Adrenal gland (tissue), 12 donors: ENCODE results near the gene CT47B1. TPM values are rescaled to one million over a fixed set of nuclear protein-coding genes. Genes with fewer than 3 reads are reported as not detected.
"Not testable (repeated sequence)": the region's sequence is repeated elsewhere in the genome, so short reads cannot be mapped to it uniquely, and the experiment has no call there.

Experiments used
- DNase-seq, 7 donors: peaks; one replicate each; pipeline ENCODE4 v3.0.0-alpha.2; 2019 to 2020
- H3K27ac ChIP-seq, 5 donors: fragments of 200-600 bp; sonication (generic) in 4 of 5; 1 replicate in 3 of 5; 2 replicates in 2 of 5; pipeline versions ENCODE4 v1.5.1 to v1.8.0; 2016 to 2020; ENCODE audit warnings: mild to moderate bottlenecking in 1 of 5
- H3K27me3 ChIP-seq: fragments of 200-600 bp; 2 replicates; pipeline ENCODE4 v1.8.0; 2021
- H3K36me3 ChIP-seq, 2 donors: fragments of 200-600 bp; replicated peaks in 1 of 2; 1 replicate in 1 of 2; 2 replicates in 1 of 2; pipeline versions ENCODE4 v1.5.1 to v1.8.0; 2018 to 2022
- H3K4me1 ChIP-seq, 2 donors: fragments of 200-600 bp; replicated peaks in 1 of 2; 1 replicate in 1 of 2; 2 replicates in 1 of 2; pipeline versions ENCODE4 v1.5.1 to v1.8.0; 2018 to 2021
- H3K4me3 ChIP-seq, 4 donors: fragments of 200-600 bp; sonication (generic) in 3 of 4; one replicate each; pipeline ENCODE4 v1.5.1; 2016 to 2018
- H3K9me3 ChIP-seq, 3 donors: fragments of 200-600 bp; sonication (generic) in 1 of 3; replicated peaks in 1 of 3; 1 replicate in 2 of 3; 2 replicates in 1 of 3; pipeline versions ENCODE4 v1.5.1 to v1.8.0; 2016 to 2021
- POLR2A ChIP-seq, 2 donors: fragments of 450-650 bp; IDR thresholded peaks; one replicate each; pipeline ENCODE4 v1.6.1; 2017; ENCODE audit warnings: antibody characterized with exemption in 2 of 2, mild to moderate bottlenecking in 2 of 2, moderate library complexity in 1 of 2
- WGBS, 4 donors: extraction: QIAGEN DNeasy Blood & Tissue Kit in 2 of 4; methylation state at CpG; one replicate each; pipeline versions ENCODE4 v1.1.5 to v1.1.7; 2013 to 2017; 5-methylcytosine and 5-hydroxymethylcytosine counted together
- intact Hi-C, 2 donors: fragments of 100-400 bp; cut with DNase I; formaldehyde crosslinking; loops; one replicate each; pipeline versions ENCODE4 v1.14.1 to v1.15.0; 2022 to 2023
- polyA plus RNA-seq, 3 donors: library from polyadenylated mRNA; stranded (reverse); fragments of 200-250 nt in 2 of 3; fragments of 350-450 nt in 1 of 3; fragmentation: Illumina TruSeq in 1 of 3; extraction: RNeasy Lipid Tissue Mini Kit (QIAGEN cat#74804) in 1 of 3; gene quantifications; one replicate each; pipeline ENCODE4 v1.2.3, GENCODE V29; 2013 to 2014
- small RNA-seq, 2 donors: library from RNA; depleted of rRNA; stranded (forward); fragments of <200 nt; gene quantifications; one replicate each; pipeline ENCODE3, GENCODE V24; 2016
- total RNA-seq, 9 donors: library from RNA; depleted of rRNA in 4 of 9; stranded (reverse); fragments of >200 nt in 4 of 9; fragments of 120-200 nt in 1 of 9; fragmentation: NEBNext Ultra II Directional in 1 of 9; extraction: Animal tissue kit (Norgen Biotek cat#: 25700) in 1 of 9; gene quantifications; one replicate each; pipeline versions ENCODE4 v1.1.0 to v1.2.4, GENCODE V29; 2013 to 2023
- TF ChIP-seq, protein P1 (sequence below), 6 experiments: fragments of 450-650 bp in 4 of 6; fragments of 200-600 bp in 2 of 6; sonication (generic) in 1 of 6; IDR thresholded peaks; 1 replicate in 5 of 6; 2 replicates in 1 of 6; pipeline versions ENCODE4 v1.5.1 to v1.8.0; 2016 to 2021; ENCODE audit warnings: antibody characterized with exemption in 6 of 6, mild to moderate bottlenecking in 2 of 6, moderate library complexity in 1 of 6
- donor health status: healthy with polysubstance abuse.
- donor health status: Bipolar disorder and iron deficiency.
- donor health status: DM: yes; HTN: yes; CAD: no.
- donor health status: DM: no; HTN: no; CAD: no.
- donor health status: DM: no; HTN: no; CAD: no.
- donor health status: DM: yes; HTN: yes; CAD: no.

The CT47B1 gene
- total and polyA plus RNA-seq, 12 donors = not detected

- no peak for DNase-seq
- H3K4me1 ChIP-seq = no peaks in the 10 kb centered on the region
- intact Hi-C loops = no loop called here
Measured at GRCh38 chrX:120839491-120839890, 36.2 kb downstream of the CT47B1 start.

GRCh38 chrX:120827213-120827612 is 48.5 kb downstream of the CT47B1 start:
- intact Hi-C loops = not testable (repeated sequence)

More at GRCh38 chrX:120839491-120839890, 36.2 kb downstream of the CT47B1 start:
- no peak overlapping the region for H3K27ac ChIP-seq
- no peaks in the 10 kb centered on the region for H3K27me3 ChIP-seq
- TF ChIP-seq, protein P1, sequence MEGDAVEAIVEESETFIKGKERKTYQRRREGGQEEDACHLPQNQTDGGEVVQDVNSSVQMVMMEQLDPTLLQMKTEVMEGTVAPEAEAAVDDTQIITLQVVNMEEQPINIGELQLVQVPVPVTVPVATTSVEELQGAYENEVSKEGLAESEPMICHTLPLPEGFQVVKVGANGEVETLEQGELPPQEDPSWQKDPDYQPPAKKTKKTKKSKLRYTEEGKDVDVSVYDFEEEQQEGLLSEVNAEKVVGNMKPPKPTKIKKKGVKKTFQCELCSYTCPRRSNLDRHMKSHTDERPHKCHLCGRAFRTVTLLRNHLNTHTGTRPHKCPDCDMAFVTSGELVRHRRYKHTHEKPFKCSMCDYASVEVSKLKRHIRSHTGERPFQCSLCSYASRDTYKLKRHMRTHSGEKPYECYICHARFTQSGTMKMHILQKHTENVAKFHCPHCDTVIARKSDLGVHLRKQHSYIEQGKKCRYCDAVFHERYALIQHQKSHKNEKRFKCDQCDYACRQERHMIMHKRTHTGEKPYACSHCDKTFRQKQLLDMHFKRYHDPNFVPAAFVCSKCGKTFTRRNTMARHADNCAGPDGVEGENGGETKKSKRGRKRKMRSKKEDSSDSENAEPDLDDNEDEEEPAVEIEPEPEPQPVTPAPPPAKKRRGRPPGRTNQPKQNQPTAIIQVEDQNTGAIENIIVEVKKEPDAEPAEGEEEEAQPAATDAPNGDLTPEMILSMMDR (IDR thresholded peaks at IDR 0.05) = no peak
- TF ChIP-seq POLR2A (IDR thresholded peaks at IDR 0.05) = no peak
- H3K36me3 ChIP-seq = no peaks in the 10 kb centered on the region
- H3K9me3 ChIP-seq = no peaks in the 10 kb centered on the region
- H3K4me3 ChIP-seq = no peak overlapping the region

GRCh38 chrX:120825146-120825545 is 50.5 kb downstream of the CT47B1 start:
- intact Hi-C loops = no loop called here
- H3K4me1 ChIP-seq = no peaks in the 10 kb centered on the region
- TF ChIP-seq, protein P1 (IDR thresholded peaks at IDR 0.05) = no peak
- DNase-seq = no peak
- WGBS, 4 donors = 45 to 55% (median 48%) methylated on average over 2 of the region's 2 CpGs
- H3K27ac ChIP-seq = no peak overlapping the region
- H3K36me3 ChIP-seq = no peaks in the 10 kb centered on the region
- no peaks in the 10 kb centered on the region for H3K27me3 ChIP-seq
- H3K9me3 ChIP-seq = no peaks in the 10 kb centered on the region
- no peak overlapping the region for H3K4me3 ChIP-seq

More at GRCh38 chrX:120827213-120827612, 48.5 kb downstream of the CT47B1 start:
- H3K27me3 ChIP-seq, H3K9me3 ChIP-seq, DNase-seq, H3K4me1 ChIP-seq, H3K36me3 ChIP-seq, H3K4me3 ChIP-seq, H3K27ac ChIP-seq: not testable (repeated sequence)
- WGBS, 4 donors = 60 to 92% (median 64%) methylated on average over 1 of the region's 1 CpG

GRCh38 chrX:120824021-120824420 is 51.6 kb downstream of the CT47B1 start:
- no peak for TF ChIP-seq POLR2A (IDR thresholded peaks at IDR 0.05)
- H3K4me3 ChIP-seq = no peak overlapping the region
- no peaks in the 10 kb centered on the region for H3K27me3 ChIP-seq
- no peaks in the 10 kb centered on the region for H3K9me3 ChIP-seq
- no peaks in the 10 kb centered on the region for H3K4me1 ChIP-seq
- intact Hi-C loops = no loop called here
- 50 to 88% (median 67%) methylated on average over 1 of the region's 1 CpG for WGBS, 4 donors
- no peaks in the 10 kb centered on the region for H3K36me3 ChIP-seq
- no peak overlapping the region for H3K27ac ChIP-seq
- DNase-seq = no peak

- H3K27ac ChIP-seq = no peak overlapping the region
- intact Hi-C loops = no loop called here
- TF ChIP-seq, protein P1 (IDR thresholded peaks at IDR 0.05) = no peak
- no peak for TF ChIP-seq POLR2A (IDR thresholded peaks at IDR 0.05)
- H3K27me3 ChIP-seq = no peaks in the 10 kb centered on the region
- no peaks in the 10 kb centered on the region for H3K4me1 ChIP-seq
- H3K36me3 ChIP-seq = no peaks in the 10 kb centered on the region
- H3K9me3 ChIP-seq = no peaks in the 10 kb centered on the region
- H3K4me3 ChIP-seq = no peak overlapping the region
- no peak for DNase-seq
Measured at GRCh38 chrX:120823556-120823955, 52.1 kb downstream of the CT47B1 start.

Small RNAs within 50 kb of the gene (small RNA-seq; reads per million reads assigned to genes)
- 0 reads per million in 2 donors for gene AC008162.1

Other genes starting within 250 kb of the CT47B1 start
- 10 to 100 TPM; 26.2 to 57.7 (median 37.0) TPM for gene C1GALT1C1, start 245.8 kb downstream of the CT47B1 start, total RNA-seq
- 10 to 100 TPM in 2 of 3 donors, 1 to 10 TPM in 1; 7.8 to 55.6 (median 16.6) TPM for gene C1GALT1C1, start 245.8 kb downstream of the CT47B1 start, polyA plus RNA-seq
- not detected for gene CT47A11, start 61.3 kb upstream of the CT47B1 start, total RNA-seq
- gene CT47A11, start 61.3 kb upstream of the CT47B1 start, polyA plus RNA-seq = not detected
- gene CT47A10, start 66.2 kb upstream of the CT47B1 start, total RNA-seq = not detected
- not detected for gene CT47A10, start 66.2 kb upstream of the CT47B1 start, polyA plus RNA-seq
- gene CT47A9, start 71.0 kb upstream of the CT47B1 start, total RNA-seq = not detected
- gene CT47A9, start 71.0 kb upstream of the CT47B1 start, polyA plus RNA-seq = not detected
- gene CT47A8, start 75.9 kb upstream of the CT47B1 start, total RNA-seq = not detected
- gene CT47A8, start 75.9 kb upstream of the CT47B1 start, polyA plus RNA-seq = not detected
- not detected for gene CT47A7, start 80.7 kb upstream of the CT47B1 start, total RNA-seq
- not detected for gene CT47A7, start 80.7 kb upstream of the CT47B1 start, polyA plus RNA-seq
- gene CT47A6, start 85.6 kb upstream of the CT47B1 start, total RNA-seq = not detected
- gene CT47A6, start 85.6 kb upstream of the CT47B1 start, polyA plus RNA-seq = not detected
- gene CT47A5, start 90.5 kb upstream of the CT47B1 start, total RNA-seq = not detected
- not detected for gene CT47A5, start 90.5 kb upstream of the CT47B1 start, polyA plus RNA-seq
- not detected for gene CT47A4, start 95.3 kb upstream of the CT47B1 start, total RNA-seq
- not detected for gene CT47A4, start 95.3 kb upstream of the CT47B1 start, polyA plus RNA-seq
- gene CT47A3, start 100.2 kb upstream of the CT47B1 start, total RNA-seq = not detected
- gene CT47A3, start 100.2 kb upstream of the CT47B1 start, polyA plus RNA-seq = not detected
- not detected for gene CT47A2, start 105.1 kb upstream of the CT47B1 start, total RNA-seq
- gene CT47A2, start 105.1 kb upstream of the CT47B1 start, polyA plus RNA-seq = not detected
- gene CT47A1, start 109.9 kb upstream of the CT47B1 start, total RNA-seq = not detected
- not detected for gene CT47A1, start 109.9 kb upstream of the CT47B1 start, polyA plus RNA-seq
- 1 to 10 TPM; 2.8 to 6.9 (median 5.0) TPM for gene GLUD2, start 171.7 kb upstream of the CT47B1 start, total RNA-seq
- 1 to 10 TPM in 1 of 3 donors, under 1 TPM in 2; 0.56 to 4.2 (median 0.61) TPM for gene GLUD2, start 171.7 kb upstream of the CT47B1 start, polyA plus RNA-seq